Measurements from ENCODE around the gene DAGLB.
"Not testable (repeated sequence)": the region's sequence is repeated elsewhere in the genome, so short reads cannot be mapped to it uniquely, and the experiment has no call there.

Gene DAGLB

GRCh38 chr7:6389728-6390127 lies 58.0 kb downstream of the DAGLB start:
- no peak for TF ChIP-seq CTCF (conservative IDR thresholded peaks at IDR 0.05; ENCODE audit: low read depth, low read length)
- no peak for DNase-seq (ENCODE audit: low read depth)

GRCh38 chr7:6387734-6388294 lies 59.9 kb downstream of the DAGLB start:
- no peak for TF ChIP-seq CTCF (conservative IDR thresholded peaks at IDR 0.05; ENCODE audit: low read depth, low read length)
- H3K4me3 ChIP-seq (ENCODE audit: low read length): no peak overlapping the region
- DNase-seq (ENCODE audit: low read depth): no peak

More at GRCh38 chr7:6389728-6390127, 58.0 kb downstream of the DAGLB start:
- no peak overlapping the region for H3K4me3 ChIP-seq (ENCODE audit: low read length)

- TF ChIP-seq CTCF (conservative IDR thresholded peaks at IDR 0.05; ENCODE audit: low read depth, low read length): no peak
- no peak for DNase-seq (ENCODE audit: low read depth)
- H3K4me3 ChIP-seq (ENCODE audit: low read length): no peak overlapping the region
These were observed 61.0 kb downstream of the DAGLB start for GRCh38 chr7:6386779-6387178.

- no peak for DNase-seq (ENCODE audit: low read depth)
- H3K4me3 ChIP-seq (ENCODE audit: low read length): no peak overlapping the region
- no peak for TF ChIP-seq CTCF (conservative IDR thresholded peaks at IDR 0.05; ENCODE audit: low read depth, low read length)
These were observed 61.7 kb downstream of the DAGLB start for GRCh38 chr7:6385909-6386560.

- peak; percentile 94 for DNase-seq (ENCODE audit: low read depth)
- H3K4me3 ChIP-seq (ENCODE audit: low read length): no peak overlapping the region
- TF ChIP-seq CTCF (conservative IDR thresholded peaks at IDR 0.05; ENCODE audit: low read depth, low read length): no peak
These were observed 62.5 kb downstream of the DAGLB start for GRCh38 chr7:6385110-6385781.

GRCh38 chr7:6384327-6384726 lies 63.4 kb downstream of the DAGLB start:
- H3K4me3 ChIP-seq (ENCODE audit: low read length): no peak overlapping the region
- no peak for TF ChIP-seq CTCF (conservative IDR thresholded peaks at IDR 0.05; ENCODE audit: low read depth, low read length)
- DNase-seq (ENCODE audit: low read depth): no peak

GRCh38 chr7:6382817-6383216 lies 64.9 kb downstream of the DAGLB start:
- no peak for DNase-seq (ENCODE audit: low read depth)
- no peak overlapping the region for H3K4me3 ChIP-seq (ENCODE audit: low read length)
- TF ChIP-seq CTCF (conservative IDR thresholded peaks at IDR 0.05; ENCODE audit: low read depth, low read length): no peak

GRCh38 chr7:6381846-6382245 lies 65.9 kb downstream of the DAGLB start:
- H3K4me3 ChIP-seq (ENCODE audit: low read length); DNase-seq (ENCODE audit: low read depth): not testable (repeated sequence)
